ENCODE data around the gene TXLNA. TPM values are rescaled to one million over a fixed set of nuclear protein-coding genes. Genes with fewer than 3 reads are reported as not detected.

TXLNA gene
- polyA plus RNA-seq, 2 of the 4 experiments (the other 2 are of a cell fraction): 22.5 to 25.0 TPM

- WGBS (ENCODE audit: missing lambda C conversion rate): 88% methylated on average over 10 of the region's 10 CpGs
- H3K9me3 ChIP-seq: no peaks in the 10 kb centered on the region
- FAIRE-seq: no peak
- peak; percentile 94 to 96 for ATAC-seq
- ChIA-PET POLR2A (interaction anchor here (1.0 to 1.8 kb wide), 4 partner anchors 19 to 120 kb away, joined by 3 to 10 read pairs (median 6); partner anchors contain the start of genes MARCKSL1 and TXLNA), CTCF (interaction anchor here (0.5 to 10.4 kb wide), 46 partner anchors 10 to 208 kb away, joined by 3 to 96 read pairs (median 4); partner anchors contain the start of genes CCDC28B, FAM167B, HDAC1 and IQCC)
- H3K4me3 ChIP-seq: no peak overlapping the region
- H3K4me2 ChIP-seq: no peak overlapping the region
- no peak overlapping the region for H3K27ac ChIP-seq
- peak; percentile 65 to 75 for TF ChIP-seq RAD21 (conservative IDR thresholded peaks at IDR 0.05 in 1 of 2, IDR thresholded peaks at IDR 0.05 in 1 of 2)
- peak; percentile 64 for TF ChIP-seq SMC3 (IDR thresholded peaks at IDR 0.05)
- TF ChIP-seq FOSL2 (IDR thresholded peaks at IDR 0.05): no peak
- TF ChIP-seq FOSL2 (CRISPR knock-in tag; IDR thresholded peaks at IDR 0.05): no peak
- TF ChIP-seq GATA3 (IDR thresholded peaks at IDR 0.05; ENCODE audit: borderline replicate concordance): no peak
- TF ChIP-seq NFE2L2 (conservative IDR thresholded peaks at IDR 0.05; ENCODE audit: low read length): no peak
- TF ChIP-seq, protein P1, sequence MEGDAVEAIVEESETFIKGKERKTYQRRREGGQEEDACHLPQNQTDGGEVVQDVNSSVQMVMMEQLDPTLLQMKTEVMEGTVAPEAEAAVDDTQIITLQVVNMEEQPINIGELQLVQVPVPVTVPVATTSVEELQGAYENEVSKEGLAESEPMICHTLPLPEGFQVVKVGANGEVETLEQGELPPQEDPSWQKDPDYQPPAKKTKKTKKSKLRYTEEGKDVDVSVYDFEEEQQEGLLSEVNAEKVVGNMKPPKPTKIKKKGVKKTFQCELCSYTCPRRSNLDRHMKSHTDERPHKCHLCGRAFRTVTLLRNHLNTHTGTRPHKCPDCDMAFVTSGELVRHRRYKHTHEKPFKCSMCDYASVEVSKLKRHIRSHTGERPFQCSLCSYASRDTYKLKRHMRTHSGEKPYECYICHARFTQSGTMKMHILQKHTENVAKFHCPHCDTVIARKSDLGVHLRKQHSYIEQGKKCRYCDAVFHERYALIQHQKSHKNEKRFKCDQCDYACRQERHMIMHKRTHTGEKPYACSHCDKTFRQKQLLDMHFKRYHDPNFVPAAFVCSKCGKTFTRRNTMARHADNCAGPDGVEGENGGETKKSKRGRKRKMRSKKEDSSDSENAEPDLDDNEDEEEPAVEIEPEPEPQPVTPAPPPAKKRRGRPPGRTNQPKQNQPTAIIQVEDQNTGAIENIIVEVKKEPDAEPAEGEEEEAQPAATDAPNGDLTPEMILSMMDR (IDR thresholded peaks at IDR 0.05): peak; percentile 64
- peaks cover 3% of the 10 kb centered on the region; the same call in 2 of the 3 replicates for H3K4me1 ChIP-seq
- peak; percentile 61 to 62 for DNase-seq (ENCODE audit: low read depth in 1 of 2, low spot score in 1 of 2)
These were observed 36.4 kb downstream of the TXLNA start for GRCh38 chr1:32215629-32216480.

- H3K4me3 ChIP-seq: no peak overlapping the region
- H3K9me3 ChIP-seq: no peaks in the 10 kb centered on the region
- WGBS (ENCODE audit: missing lambda C conversion rate): 92% methylated on average over 5 of the region's 5 CpGs
- ATAC-seq (no peak), DNase-seq (ENCODE audit: low read depth in 1 of 2, low spot score in 1 of 2) (no peak), FAIRE-seq (no peak)
- TF ChIP-seq KDM1A (IDR thresholded peaks at IDR 0.05; ENCODE audit: low read depth): no peak
- no peak for TF ChIP-seq SREBF2 (IDR thresholded peaks at IDR 0.05)
- TF ChIP-seq NFE2L2 (conservative IDR thresholded peaks at IDR 0.05; ENCODE audit: low read length): no peak
- TF ChIP-seq, protein P2, sequence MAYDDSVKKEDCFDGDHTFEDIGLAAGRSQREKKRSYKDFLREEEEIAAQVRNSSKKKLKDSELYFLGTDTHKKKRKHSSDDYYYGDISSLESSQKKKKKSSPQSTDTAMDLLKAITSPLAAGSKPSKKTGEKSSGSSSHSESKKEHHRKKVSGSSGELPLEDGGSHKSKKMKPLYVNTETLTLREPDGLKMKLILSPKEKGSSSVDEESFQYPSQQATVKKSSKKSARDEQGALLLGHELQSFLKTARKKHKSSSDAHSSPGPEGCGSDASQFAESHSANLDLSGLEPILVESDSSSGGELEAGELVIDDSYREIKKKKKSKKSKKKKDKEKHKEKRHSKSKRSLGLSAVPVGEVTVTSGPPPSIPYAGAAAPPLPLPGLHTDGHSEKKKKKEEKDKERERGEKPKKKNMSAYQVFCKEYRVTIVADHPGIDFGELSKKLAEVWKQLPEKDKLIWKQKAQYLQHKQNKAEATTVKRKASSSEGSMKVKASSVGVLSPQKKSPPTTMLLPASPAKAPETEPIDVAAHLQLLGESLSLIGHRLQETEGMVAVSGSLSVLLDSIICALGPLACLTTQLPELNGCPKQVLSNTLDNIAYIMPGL (CRISPR knock-in tag; IDR thresholded peaks at IDR 0.05; ENCODE audit: borderline replicate concordance): no peak
- TF ChIP-seq CHD2 (IDR thresholded peaks at IDR 0.05; ENCODE audit: low read length, partially characterized antibody): no peak
- no peak for TF ChIP-seq TP53 (CRISPR knock-in tag; IDR thresholded peaks at IDR 0.05)
- TF ChIP-seq RARB (CRISPR knock-in tag; IDR thresholded peaks at IDR 0.05): no peak
- TF ChIP-seq ZC3H11A (IDR thresholded peaks at IDR 0.05): no peak
- TF ChIP-seq NPAS2 (CRISPR knock-in tag; IDR thresholded peaks at IDR 0.05; ENCODE audit: borderline replicate concordance): no peak
- no peak for TF ChIP-seq HOXA7 (CRISPR knock-in tag; IDR thresholded peaks at IDR 0.05)
- TF ChIP-seq GATA3 (IDR thresholded peaks at IDR 0.05; ENCODE audit: borderline replicate concordance): no peak
- no peak for TF ChIP-seq CEBPB (IDR thresholded peaks at IDR 0.05)
- no peak for TF ChIP-seq CBX8 (IDR thresholded peaks at IDR 0.05)
- POLR2A ChIA-PET: interaction anchor here (1.4 to 1.8 kb wide), 3 partner anchors 25 to 119 kb away, joined by 3 to 10 read pairs (median 8); partner anchors contain the start of genes MARCKSL1 and TXLNA
- no peak overlapping the region for H3K4me2 ChIP-seq
- H3K4me1 ChIP-seq: peaks cover 8% of the 10 kb centered on the region; the same call in 2 of the 3 replicates
- no peak overlapping the region for H3K27ac ChIP-seq
- CTCF ChIA-PET: interaction anchor here (0.5 to 10.4 kb wide), 23 partner anchors 10 to 198 kb away, joined by 3 to 96 read pairs (median 6); partner anchors contain the start of genes CCDC28B, FAM167B, IQCC and LCK
These were observed 37.1 kb downstream of the TXLNA start for GRCh38 chr1:32216566-32216965.

DNA sequence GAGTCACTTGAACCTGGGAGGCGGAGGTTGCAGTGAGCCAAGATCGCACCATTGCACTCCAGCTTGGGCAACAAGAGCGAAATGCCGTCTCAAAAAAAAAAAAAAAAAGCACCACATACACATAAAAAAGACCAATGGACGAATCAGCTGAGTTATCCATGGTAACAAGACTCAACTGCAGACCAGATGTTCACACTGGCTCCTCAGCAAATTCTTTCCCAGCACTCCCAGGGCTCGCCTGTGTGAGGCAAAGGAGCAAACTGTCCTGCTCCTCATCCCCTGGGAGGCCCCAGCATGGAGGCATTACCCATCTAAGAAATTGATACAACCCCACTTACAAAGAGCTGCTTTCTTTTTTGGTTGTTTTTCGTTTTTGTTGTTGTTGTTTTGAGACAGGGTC, 39.5 kb downstream of the TXLNA start:
- no peak for TF ChIP-seq SMC3 (IDR thresholded peaks at IDR 0.05)
- Histone ChIP-seq H3K4me1 (peaks cover 17% of the 10 kb centered on the region), H3K9me3 (no peaks in the 10 kb centered on the region), H3K27ac (no peak overlapping the region), H3K4me2 (no peak overlapping the region), H3K4me3 (no peak overlapping the region)
- CTCF ChIA-PET: interaction anchor here (1.2 to 10.4 kb wide), 3 partner anchors 21 to 98 kb away, joined by 4 to 96 read pairs (median 20); partner anchors contain the start of genes FAM167B and LCK
- no peak for ATAC-seq
- WGBS (ENCODE audit: missing lambda C conversion rate): 87% methylated on average over 7 of the region's 7 CpGs
- POLR2A ChIA-PET: no interaction called here
- FAIRE-seq: no peak
- DNase-seq (ENCODE audit: low read depth in 1 of 2, low spot score in 1 of 2): no peak

Measured in A549 (cell line).